Stimulated activated CD4-positive, alpha-beta T cell treated with anti-CD3 and anti-CD28 coated beads, Interleukin-4, amount 100 ng/mL, for 24 hours (primary cell): ENCODE results near the gene TJP2.

ENCODE experiments used
- DNase-seq: peaks from one replicate; pipeline ENCODE4 v3.0.0-alpha.2; 2020

TJP2 gene

GRCh38 chr9:69193685-69194032, 19.6 kb downstream of the TJP2 start:
- no peak for DNase-seq

GRCh38 chr9:69194702-69195418, 20.8 kb downstream of the TJP2 start:
- DNase-seq: no peak

- no peak for DNase-seq
Measured at GRCh38 chr9:69195668-69196067, 21.6 kb downstream of the TJP2 start.

GRCh38 chr9:69197687-69198086, 23.6 kb downstream of the TJP2 start:
- no peak for DNase-seq

- no peak for DNase-seq
Measured at GRCh38 chr9:69198521-69199220, 24.6 kb downstream of the TJP2 start.

- DNase-seq: no peak
Measured at GRCh38 chr9:69199769-69200470, 25.8 kb downstream of the TJP2 start.

- DNase-seq: no peak
Measured at GRCh38 chr9:69202556-69202955, 28.5 kb downstream of the TJP2 start.

GRCh38 chr9:69204326-69204725, 30.2 kb downstream of the TJP2 start:
- no peak for DNase-seq

- DNase-seq: no peak
Measured at GRCh38 chr9:69204849-69205248, 30.8 kb downstream of the TJP2 start.

GRCh38 chr9:69206047-69206446, 32.0 kb downstream of the TJP2 start:
- DNase-seq: no peak

GRCh38 chr9:69207503-69207902, 33.4 kb downstream of the TJP2 start:
- DNase-seq: no peak

- no peak for DNase-seq
Measured at GRCh38 chr9:69211424-69212036, 37.5 kb downstream of the TJP2 start.

GRCh38 chr9:69213647-69214046, 39.6 kb downstream of the TJP2 start:
- no peak for DNase-seq

- no peak for DNase-seq
Measured at GRCh38 chr9:69214939-69215338, 40.9 kb downstream of the TJP2 start.

- DNase-seq: no peak
Measured at GRCh38 chr9:69215774-69216485, 41.9 kb downstream of the TJP2 start.

GRCh38 chr9:69218166-69218565, 44.1 kb downstream of the TJP2 start:
- DNase-seq: no peak

- DNase-seq: no peak
Measured at GRCh38 chr9:69221036-69221435, 47.0 kb downstream of the TJP2 start.

GRCh38 chr9:69222970-69223369, 48.9 kb downstream of the TJP2 start:
- no peak for DNase-seq

GRCh38 chr9:69223605-69224004, 49.5 kb downstream of the TJP2 start:
- no peak for DNase-seq

GRCh38 chr9:69229367-69229766, 55.3 kb downstream of the TJP2 start:
- DNase-seq: no peak

- no peak for DNase-seq
Measured at GRCh38 chr9:69232135-69232534, 58.1 kb downstream of the TJP2 start.

- DNase-seq: no peak
Measured at GRCh38 chr9:69234683-69235082, 60.6 kb downstream of the TJP2 start.

GRCh38 chr9:69236188-69236587, 62.1 kb downstream of the TJP2 start:
- no peak for DNase-seq
